A673 (cell line): ENCODE measurements around the gene GJD2. TPM values are rescaled to one million over a fixed set of nuclear protein-coding genes. Genes with fewer than 3 reads are reported as not detected.

Source experiments
- BruUV-seq: library from RNA; stranded (reverse); fragments of 400-500 nt; replicated peaks from 2 replicates; lab custom pipeline; 2021; lab: Mats Ljungman, UMichigan
- CTCF ChIA-PET: fragments of 300-600 bp; sonication (Branson Sonifier 250); formaldehyde crosslinking; loops from one replicate; lab custom pipeline; 2022; ENCODE audit warnings: antibody characterized with exemption; lab: Charles Lee
- POLR2A ChIA-PET: fragments of 300-600 bp; sonication (Branson Sonifier 250); formaldehyde crosslinking; loops from one replicate; lab custom pipeline; 2022; ENCODE audit warnings: antibody characterized with exemption; ENCODE audit not compliant: low non-redundant PET; lab: Charles Lee
- DNase-seq: peaks from one replicate; pipeline ENCODE4 v3.0.0-alpha.2; 2015; ENCODE audit warnings: low spot score
- H3K27ac ChIP-seq: fragments of 200-600 bp; sonication (generic); 2 replicates; pipeline ENCODE4 v1.5.1; 2016; ENCODE audit warnings: mixed run types, low read depth, mild to moderate bottlenecking, mixed read lengths, antibody characterized with exemption, low read length; ENCODE audit not compliant: poor library complexity, severe bottlenecking
- H3K27me3 ChIP-seq: fragments of 200-600 bp; sonication (generic); replicated peaks from 2 replicates; pipeline ENCODE4 v1.6.1; 2017; ENCODE audit warnings: mixed run types, low read depth, mild to moderate bottlenecking, mixed read lengths, antibody characterized with exemption, low read length; ENCODE audit not compliant: insufficient read depth, poor library complexity
- H3K36me3 ChIP-seq: fragments of 200-600 bp; sonication (generic); 2 replicates; pipeline ENCODE4 v1.6.1; 2016; ENCODE audit warnings: mixed run types, mild to moderate bottlenecking, mixed read lengths, antibody characterized with exemption, low read length; ENCODE audit not compliant: insufficient read depth, poor library complexity, severe bottlenecking
- H3K4me1 ChIP-seq: fragments of 200-600 bp; sonication (generic); 2 replicates; pipeline ENCODE4 v1.6.1; 2017; ENCODE audit warnings: mixed run types, mild to moderate bottlenecking, mixed read lengths, antibody characterized with exemption, low read length; ENCODE audit not compliant: insufficient read depth, poor library complexity, severe bottlenecking
- H3K4me3 ChIP-seq: fragments of 200-600 bp; sonication (generic); 2 replicates; pipeline ENCODE4 v1.5.1; 2016; ENCODE audit warnings: low read depth, mixed run types, mild to moderate bottlenecking, mixed read lengths, low read length; ENCODE audit not compliant: poor library complexity, severe bottlenecking
- H3K9me3 ChIP-seq: fragments of 200-600 bp; sonication (generic); 2 replicates; pipeline ENCODE4 v1.6.1; 2016; ENCODE audit warnings: mixed run types, low read depth, mild to moderate bottlenecking, mixed read lengths, antibody characterized with exemption, low read length; ENCODE audit not compliant: poor library complexity, severe bottlenecking
- EZH2 ChIP-seq: fragments of 200-600 bp; sonication (generic); IDR thresholded peaks from 2 replicates; pipeline ENCODE4 v1.6.1; 2017; ENCODE audit warnings: borderline replicate concordance, low read depth, mild to moderate bottlenecking, mixed read lengths, antibody characterized with exemption, low read length; ENCODE audit not compliant: poor library complexity, severe bottlenecking
- intact Hi-C: fragments of 100-400 bp; cut with micrococcal nuclease; formaldehyde crosslinking; loops from one replicate; pipeline ENCODE4 v1.10.0; 2022; ENCODE audit not compliant: unreplicated experiment
- total RNA-seq: library from RNA; stranded (reverse); gene quantifications from 2 replicates; pipeline ENCODE4 v1.2.3, GENCODE V29; 2021
- TF ChIP-seq, protein P1 (sequence below): fragments of 300-800, 200-600 bp; sonication (generic); conservative IDR thresholded peaks from 2 replicates; pipeline ENCODE4 v1.5.1; 2017; ENCODE audit warnings: low read depth, mild to moderate bottlenecking, antibody characterized with exemption, low read length, moderate library complexity, mixed read lengths

GJD2 gene
- total RNA-seq, 1 experiment from 2014 or later, result not detected

DNA sequence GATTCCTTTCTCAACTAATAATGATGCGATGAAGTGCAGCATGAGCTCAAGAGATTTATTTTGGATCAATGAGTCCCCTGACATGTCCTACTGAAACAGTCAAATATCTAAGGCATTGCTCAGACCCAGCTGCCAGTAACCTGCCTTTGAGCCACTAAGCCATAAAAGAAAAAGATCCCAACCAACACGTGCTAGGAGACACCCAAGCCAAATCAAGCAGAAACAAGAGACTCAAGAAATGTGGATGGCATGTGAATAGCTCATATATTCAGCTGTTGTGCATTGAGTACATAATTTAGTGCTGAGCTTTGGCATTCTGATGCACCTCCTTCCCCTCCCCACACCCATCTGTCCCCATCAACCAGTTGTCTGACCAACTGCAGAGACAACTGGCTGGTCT is 29.2 kb downstream of the GJD2 start:
- BruUV-seq, result no TSS peak
- no peak overlapping the region for H3K4me3 ChIP-seq
- H3K27me3 ChIP-seq, result peaks cover 68% of the 10 kb centered on the region
- POLR2A ChIA-PET, result no interaction called here
- H3K36me3 ChIP-seq, result no peaks in the 10 kb centered on the region
- H3K27ac ChIP-seq, result no peak overlapping the region
- no peaks in the 10 kb centered on the region for H3K9me3 ChIP-seq
- no peak for DNase-seq
- CTCF ChIA-PET, result no interaction called here
- H3K4me1 ChIP-seq, result no peaks in the 10 kb centered on the region
- TF ChIP-seq, protein P1, sequence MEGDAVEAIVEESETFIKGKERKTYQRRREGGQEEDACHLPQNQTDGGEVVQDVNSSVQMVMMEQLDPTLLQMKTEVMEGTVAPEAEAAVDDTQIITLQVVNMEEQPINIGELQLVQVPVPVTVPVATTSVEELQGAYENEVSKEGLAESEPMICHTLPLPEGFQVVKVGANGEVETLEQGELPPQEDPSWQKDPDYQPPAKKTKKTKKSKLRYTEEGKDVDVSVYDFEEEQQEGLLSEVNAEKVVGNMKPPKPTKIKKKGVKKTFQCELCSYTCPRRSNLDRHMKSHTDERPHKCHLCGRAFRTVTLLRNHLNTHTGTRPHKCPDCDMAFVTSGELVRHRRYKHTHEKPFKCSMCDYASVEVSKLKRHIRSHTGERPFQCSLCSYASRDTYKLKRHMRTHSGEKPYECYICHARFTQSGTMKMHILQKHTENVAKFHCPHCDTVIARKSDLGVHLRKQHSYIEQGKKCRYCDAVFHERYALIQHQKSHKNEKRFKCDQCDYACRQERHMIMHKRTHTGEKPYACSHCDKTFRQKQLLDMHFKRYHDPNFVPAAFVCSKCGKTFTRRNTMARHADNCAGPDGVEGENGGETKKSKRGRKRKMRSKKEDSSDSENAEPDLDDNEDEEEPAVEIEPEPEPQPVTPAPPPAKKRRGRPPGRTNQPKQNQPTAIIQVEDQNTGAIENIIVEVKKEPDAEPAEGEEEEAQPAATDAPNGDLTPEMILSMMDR, result no peak
- TF ChIP-seq EZH2, result no peak
- intact Hi-C loops, result no loop called here

DNA sequence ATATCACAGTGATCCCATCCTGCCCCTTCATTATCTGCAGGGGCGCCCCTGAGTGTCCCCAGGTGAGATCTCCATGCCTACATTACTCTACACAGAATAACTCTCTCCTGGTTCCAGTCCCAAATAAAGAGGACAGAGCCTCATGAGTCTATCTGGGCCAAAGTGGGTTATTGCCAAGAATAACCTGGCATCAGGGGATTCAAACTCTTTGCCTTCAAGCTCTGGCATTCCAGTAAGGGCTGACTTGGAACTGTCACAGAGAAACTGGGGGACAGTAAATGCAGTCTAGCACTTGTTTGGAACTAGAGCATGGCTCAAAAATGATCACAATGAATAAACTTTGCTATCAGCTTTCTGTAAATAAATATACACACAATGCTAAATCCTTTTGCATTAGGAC is 30.3 kb downstream of the GJD2 start:
- no TSS peak for BruUV-seq
- CTCF ChIA-PET, result no interaction called here
- Histone ChIP-seq H3K4me1 (no peaks in the 10 kb centered on the region), H3K4me3 (no peak overlapping the region), H3K27me3 (peaks cover 66% of the 10 kb centered on the region), H3K36me3 (no peaks in the 10 kb centered on the region), H3K27ac (no peak overlapping the region), H3K9me3 (no peaks in the 10 kb centered on the region)
- TF ChIP-seq, protein P1, result no peak
- TF ChIP-seq EZH2, result no peak
- intact Hi-C loops, result no loop called here
- DNase-seq, result no peak
- POLR2A ChIA-PET, result no interaction called here

DNA sequence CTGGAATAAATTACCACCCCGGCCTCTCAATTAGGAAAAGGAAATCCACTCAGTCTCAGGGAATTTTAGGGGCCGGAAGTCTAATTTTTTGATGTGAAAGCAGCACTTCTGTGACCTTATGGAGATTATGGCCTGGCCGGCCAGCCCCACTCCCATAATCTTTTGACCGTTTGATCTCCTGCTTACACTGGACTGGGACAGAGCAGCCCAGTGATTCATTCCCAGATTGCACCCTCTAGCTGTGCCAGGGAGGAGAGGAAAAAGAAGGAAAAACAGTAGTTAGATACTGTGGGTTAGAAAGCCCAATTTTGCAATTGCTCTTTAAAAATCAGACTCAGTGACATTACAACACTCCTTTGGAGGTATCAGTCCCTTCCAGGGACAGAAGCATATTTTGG is 32.4 kb downstream of the GJD2 start:
- no peak overlapping the region for H3K27ac ChIP-seq
- POLR2A ChIA-PET, result no interaction called here
- H3K4me3 ChIP-seq, result no peak overlapping the region
- CTCF ChIA-PET, result no interaction called here
- no TSS peak for BruUV-seq
- H3K27me3 ChIP-seq, result peaks cover 75% of the 10 kb centered on the region
- no peak for DNase-seq
- TF ChIP-seq, protein P1, result no peak
- TF ChIP-seq EZH2, result no peak
- no peaks in the 10 kb centered on the region for H3K9me3 ChIP-seq
- H3K4me1 ChIP-seq, result no peaks in the 10 kb centered on the region
- intact Hi-C loops, result no loop called here
- no peaks in the 10 kb centered on the region for H3K36me3 ChIP-seq
